Measurements from ENCODE around the gene PIP5K1B.

The PIP5K1B gene

GRCh38 chr9:68887232-68887631 is 182.2 kb downstream of the PIP5K1B start:
- TF ChIP-seq, protein P1, sequence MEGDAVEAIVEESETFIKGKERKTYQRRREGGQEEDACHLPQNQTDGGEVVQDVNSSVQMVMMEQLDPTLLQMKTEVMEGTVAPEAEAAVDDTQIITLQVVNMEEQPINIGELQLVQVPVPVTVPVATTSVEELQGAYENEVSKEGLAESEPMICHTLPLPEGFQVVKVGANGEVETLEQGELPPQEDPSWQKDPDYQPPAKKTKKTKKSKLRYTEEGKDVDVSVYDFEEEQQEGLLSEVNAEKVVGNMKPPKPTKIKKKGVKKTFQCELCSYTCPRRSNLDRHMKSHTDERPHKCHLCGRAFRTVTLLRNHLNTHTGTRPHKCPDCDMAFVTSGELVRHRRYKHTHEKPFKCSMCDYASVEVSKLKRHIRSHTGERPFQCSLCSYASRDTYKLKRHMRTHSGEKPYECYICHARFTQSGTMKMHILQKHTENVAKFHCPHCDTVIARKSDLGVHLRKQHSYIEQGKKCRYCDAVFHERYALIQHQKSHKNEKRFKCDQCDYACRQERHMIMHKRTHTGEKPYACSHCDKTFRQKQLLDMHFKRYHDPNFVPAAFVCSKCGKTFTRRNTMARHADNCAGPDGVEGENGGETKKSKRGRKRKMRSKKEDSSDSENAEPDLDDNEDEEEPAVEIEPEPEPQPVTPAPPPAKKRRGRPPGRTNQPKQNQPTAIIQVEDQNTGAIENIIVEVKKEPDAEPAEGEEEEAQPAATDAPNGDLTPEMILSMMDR (conservative IDR thresholded peaks at IDR 0.05; ENCODE audit: low read depth): no peak
- no peak for DNase-seq (ENCODE audit: low spot score)
- ChIA-PET CTCF (no interaction called here), POLR2A (ENCODE audit: low non-redundant PET) (no interaction called here)
- H3K27ac ChIP-seq: no peak overlapping the region

DNA sequence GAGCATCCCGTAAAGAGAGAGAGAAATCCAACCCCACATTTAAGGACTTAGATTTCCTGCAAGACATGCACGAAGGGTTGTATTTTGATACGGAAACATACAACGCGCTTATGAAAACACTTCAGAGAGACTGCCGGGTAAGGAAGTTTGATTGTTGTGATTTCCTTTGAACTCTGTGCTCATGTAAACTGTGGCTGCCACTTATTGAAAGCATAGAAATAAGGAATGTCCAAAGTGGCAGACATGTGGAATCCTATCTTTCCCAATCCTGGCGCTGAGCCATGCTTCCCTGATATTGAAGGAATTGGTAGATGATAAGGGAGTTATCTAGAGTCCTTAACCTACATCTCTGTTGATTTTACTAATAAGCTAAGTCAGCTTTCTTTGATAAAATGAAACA is 189.5 kb downstream of the PIP5K1B start:
- TF ChIP-seq, protein P1 (conservative IDR thresholded peaks at IDR 0.05; ENCODE audit: low read depth): no peak
- ChIA-PET CTCF (no interaction called here), POLR2A (ENCODE audit: low non-redundant PET) (no interaction called here)
- DNase-seq (ENCODE audit: low spot score): no peak
- H3K27ac ChIP-seq: no peak overlapping the region

- CTCF ChIA-PET: interaction anchor here (0.6 kb wide), 1 partner anchor 44 kb away, joined by 3 read pairs; no protein-coding TSS in a partner anchor
- no peak for DNase-seq (ENCODE audit: low spot score)
Observed at GRCh38 chr9:68895741-68896478, 190.9 kb downstream of the PIP5K1B start.

DNA sequence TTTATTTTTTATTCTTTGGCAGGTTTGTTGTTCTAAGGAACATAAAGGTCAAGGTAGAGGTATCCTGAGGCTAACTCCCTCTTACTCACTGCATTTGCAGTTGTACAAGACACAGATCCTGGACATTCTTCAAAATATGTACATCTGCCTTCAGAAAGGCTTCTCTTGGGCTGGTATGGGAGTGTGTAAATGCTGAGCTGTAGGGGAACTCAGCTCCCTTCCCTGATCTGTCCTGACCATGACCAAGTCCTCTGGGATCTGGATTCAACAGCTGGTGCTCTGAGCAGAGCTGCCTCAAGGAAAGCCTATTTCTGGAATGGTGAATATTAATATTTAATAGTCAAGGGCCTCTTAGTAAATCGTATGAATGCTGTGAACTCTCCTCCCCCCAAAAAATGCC is 191.4 kb downstream of the PIP5K1B start:
- ChIA-PET POLR2A (ENCODE audit: low non-redundant PET) (no interaction called here), CTCF (interaction anchor here (0.6 kb wide), 1 partner anchor 45 kb away, joined by 3 read pairs; no protein-coding TSS in a partner anchor)
- no peak overlapping the region for H3K27ac ChIP-seq
- DNase-seq (ENCODE audit: low spot score): no peak
- TF ChIP-seq, protein P1 (conservative IDR thresholded peaks at IDR 0.05; ENCODE audit: low read depth): no peak

More at GRCh38 chr9:68895741-68896478, 190.9 kb downstream of the PIP5K1B start:
- no peak overlapping the region for H3K27ac ChIP-seq
- TF ChIP-seq, protein P1 (conservative IDR thresholded peaks at IDR 0.05; ENCODE audit: low read depth): no peak
- POLR2A ChIA-PET (ENCODE audit: low non-redundant PET): no interaction called here

GRCh38 chr9:68897577-68898145 is 192.6 kb downstream of the PIP5K1B start:
- ChIA-PET CTCF (no interaction called here), POLR2A (ENCODE audit: low non-redundant PET) (no interaction called here)
- no peak for DNase-seq (ENCODE audit: low spot score)
- H3K27ac ChIP-seq: no peak overlapping the region
- TF ChIP-seq, protein P1 (conservative IDR thresholded peaks at IDR 0.05; ENCODE audit: low read depth): no peak

GRCh38 chr9:68898781-68899439 is 193.9 kb downstream of the PIP5K1B start:
- ChIA-PET CTCF (interaction anchor here (0.7 kb wide), 1 partner anchor 134 kb away, joined by 3 read pairs; no protein-coding TSS in a partner anchor), POLR2A (ENCODE audit: low non-redundant PET) (no interaction called here)
- no peak overlapping the region for H3K27ac ChIP-seq
- TF ChIP-seq, protein P1 (conservative IDR thresholded peaks at IDR 0.05; ENCODE audit: low read depth): no peak
- DNase-seq (ENCODE audit: low spot score): no peak

All from RWPE1 (cell line).